ENCODE data around the gene GPR68.
"Not testable (repeated sequence)": the region's sequence is repeated elsewhere in the genome, so short reads cannot be mapped to it uniquely, and the experiment has no call there.

GPR68 gene

DNA sequence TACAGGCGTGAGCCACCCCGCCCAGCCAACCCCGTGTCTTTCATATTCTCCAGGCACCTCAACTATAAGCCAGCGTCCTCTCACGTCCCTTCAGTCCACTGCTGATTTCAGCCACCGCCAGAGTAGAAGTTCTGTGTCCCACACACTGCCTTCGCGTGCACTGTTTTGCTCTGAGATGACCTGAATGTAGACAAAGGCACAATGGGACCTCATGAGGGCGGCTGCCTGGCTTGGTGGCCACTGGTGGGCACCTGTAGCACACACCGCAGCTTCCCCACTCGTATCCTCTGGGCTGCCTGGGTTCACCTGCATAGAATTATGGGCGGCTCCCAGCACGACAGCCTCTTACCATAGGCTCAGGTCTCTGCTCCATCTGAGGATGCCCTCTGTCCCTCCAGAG is 57.2 kb downstream of the GPR68 start:
- DNase-seq = no peak

GRCh38 chr14:91186515-91187066 is 57.9 kb downstream of the GPR68 start:
- DNase-seq = no peak

DNA sequence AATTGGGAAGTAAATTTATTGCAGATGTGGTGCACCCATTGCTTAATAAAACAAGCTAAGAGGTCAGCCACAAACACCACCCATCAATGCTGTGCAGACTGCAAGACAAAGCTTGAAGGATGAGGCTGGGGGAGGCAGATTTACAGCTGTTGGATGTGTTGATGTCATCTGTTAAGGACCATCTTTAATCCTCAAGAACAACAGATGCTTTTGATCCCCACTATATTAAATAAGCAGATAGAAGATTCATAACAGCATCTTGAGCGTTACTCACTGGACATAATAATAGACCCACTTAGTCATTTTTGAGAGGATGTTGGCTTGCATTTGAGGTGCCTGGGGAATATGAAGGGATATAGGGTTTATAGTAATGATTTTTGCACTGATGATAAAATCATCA is 58.8 kb downstream of the GPR68 start:
- DNase-seq = no peak

DNA sequence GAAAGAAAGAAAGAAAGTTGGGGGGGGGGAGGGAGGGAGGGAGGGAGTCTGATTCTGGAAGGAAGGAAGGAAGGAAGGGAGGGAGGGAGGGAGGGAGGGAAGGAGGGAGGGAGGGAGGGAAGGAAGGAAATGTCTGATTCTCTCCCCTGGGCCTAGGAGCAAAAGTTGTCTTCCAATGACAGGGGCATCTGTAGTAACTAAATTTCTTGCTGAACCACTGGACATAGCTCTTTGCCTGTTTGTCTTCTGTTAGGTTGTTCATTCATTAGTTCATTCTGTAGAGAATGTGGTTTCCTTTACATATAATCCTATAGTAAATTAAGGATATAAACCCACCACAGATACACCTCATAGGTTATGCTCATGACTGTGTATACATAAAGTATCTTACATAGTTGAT is 59.9 kb downstream of the GPR68 start:
- no peak for DNase-seq

DNA sequence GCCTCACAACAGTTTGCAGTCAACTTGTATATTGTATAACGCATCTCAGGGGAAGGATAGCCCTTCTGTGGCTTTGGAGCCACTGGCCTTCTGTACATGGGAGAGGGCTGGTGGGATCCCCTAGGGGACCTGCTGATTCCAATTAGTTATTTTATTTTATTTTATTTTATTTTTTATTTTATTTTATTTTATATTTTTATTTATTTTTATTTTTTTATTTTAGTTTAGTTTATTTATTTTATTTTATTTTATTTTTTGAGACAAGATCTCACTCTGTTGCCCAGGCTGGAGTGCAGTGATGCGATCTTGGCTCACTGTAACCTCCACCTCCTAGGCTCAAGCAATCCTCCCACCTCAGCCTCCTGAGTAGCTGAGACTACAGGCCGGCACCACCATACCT is 61.8 kb downstream of the GPR68 start:
- not testable (repeated sequence) for DNase-seq
